Measurements from ENCODE around the gene PRKCZ. TPM values are rescaled to one million over a fixed set of nuclear protein-coding genes. Genes with fewer than 3 reads are reported as not detected.

PRKCZ gene
- total RNA-seq, 1 donor from 2014 or later: 37.6 TPM

- DNase-seq (ENCODE audit: low read depth): no peak
- H3K4me3 ChIP-seq (ENCODE audit: low read depth, low read length): peak overlapping the region; percentile 48
- no peaks in the 10 kb centered on the region for H3K36me3 ChIP-seq (ENCODE audit: control insufficient read depth, insufficient read depth, low read length)
- H3K27me3 ChIP-seq (ENCODE audit: control insufficient read depth, insufficient read depth, low read length): no peaks in the 10 kb centered on the region
- TF ChIP-seq CTCF (IDR thresholded peaks at IDR 0.05; ENCODE audit: insufficient read depth, low read length, poor library complexity, severe bottlenecking): no peak
These were observed 154.4 kb downstream of the PRKCZ start for GRCh38 chr1:2204415-2205190.

- Histone ChIP-seq H3K4me3 (ENCODE audit: low read depth, low read length) (peak overlapping the region; percentile 44), H3K27me3 (ENCODE audit: control insufficient read depth, insufficient read depth, low read length) (no peaks in the 10 kb centered on the region), H3K36me3 (ENCODE audit: control insufficient read depth, insufficient read depth, low read length) (no peaks in the 10 kb centered on the region)
- no peak for TF ChIP-seq CTCF (IDR thresholded peaks at IDR 0.05; ENCODE audit: insufficient read depth, low read length, poor library complexity, severe bottlenecking)
- DNase-seq (ENCODE audit: low read depth): no peak
These were observed 155.2 kb downstream of the PRKCZ start for GRCh38 chr1:2205191-2205952.

- no peak overlapping the region for H3K4me3 ChIP-seq (ENCODE audit: low read depth, low read length)
- no peak for DNase-seq (ENCODE audit: low read depth)
- no peaks in the 10 kb centered on the region for H3K36me3 ChIP-seq (ENCODE audit: control insufficient read depth, insufficient read depth, low read length)
- H3K27me3 ChIP-seq (ENCODE audit: control insufficient read depth, insufficient read depth, low read length): no peaks in the 10 kb centered on the region
- TF ChIP-seq CTCF (IDR thresholded peaks at IDR 0.05; ENCODE audit: insufficient read depth, low read length, poor library complexity, severe bottlenecking): no peak
These were observed 156.7 kb downstream of the PRKCZ start for GRCh38 chr1:2206813-2207487.

GRCh38 chr1:2208309-2209239 is 158.4 kb downstream of the PRKCZ start:
- Histone ChIP-seq H3K4me3 (ENCODE audit: low read depth, low read length) (no peak overlapping the region), H3K36me3 (ENCODE audit: control insufficient read depth, insufficient read depth, low read length) (no peaks in the 10 kb centered on the region), H3K27me3 (ENCODE audit: control insufficient read depth, insufficient read depth, low read length) (no peaks in the 10 kb centered on the region)
- DNase-seq (ENCODE audit: low read depth): no peak
- no peak for TF ChIP-seq CTCF (IDR thresholded peaks at IDR 0.05; ENCODE audit: insufficient read depth, low read length, poor library complexity, severe bottlenecking)

- Histone ChIP-seq H3K36me3 (ENCODE audit: control insufficient read depth, insufficient read depth, low read length) (no peaks in the 10 kb centered on the region), H3K27me3 (ENCODE audit: control insufficient read depth, insufficient read depth, low read length) (no peaks in the 10 kb centered on the region), H3K4me3 (ENCODE audit: low read depth, low read length) (no peak overlapping the region)
- DNase-seq (ENCODE audit: low read depth): no peak
- TF ChIP-seq CTCF (IDR thresholded peaks at IDR 0.05; ENCODE audit: insufficient read depth, low read length, poor library complexity, severe bottlenecking): no peak
These were observed 159.3 kb downstream of the PRKCZ start for GRCh38 chr1:2209400-2210083.
